ENCODE measurements around the gene CRABP2. TPM values are rescaled to one million over a fixed set of nuclear protein-coding genes. Genes with fewer than 3 reads are reported as not detected.
A peak's percentile ranks its signal among the peaks of the same experiment; 100 is the strongest.

CRABP2 gene
- total and polyA plus RNA-seq, 2 of the 13 experiments (the other 11 are each of a cell fraction or from before 2014, with no cell fraction given), result 0.40 to 0.60 TPM

DNA sequence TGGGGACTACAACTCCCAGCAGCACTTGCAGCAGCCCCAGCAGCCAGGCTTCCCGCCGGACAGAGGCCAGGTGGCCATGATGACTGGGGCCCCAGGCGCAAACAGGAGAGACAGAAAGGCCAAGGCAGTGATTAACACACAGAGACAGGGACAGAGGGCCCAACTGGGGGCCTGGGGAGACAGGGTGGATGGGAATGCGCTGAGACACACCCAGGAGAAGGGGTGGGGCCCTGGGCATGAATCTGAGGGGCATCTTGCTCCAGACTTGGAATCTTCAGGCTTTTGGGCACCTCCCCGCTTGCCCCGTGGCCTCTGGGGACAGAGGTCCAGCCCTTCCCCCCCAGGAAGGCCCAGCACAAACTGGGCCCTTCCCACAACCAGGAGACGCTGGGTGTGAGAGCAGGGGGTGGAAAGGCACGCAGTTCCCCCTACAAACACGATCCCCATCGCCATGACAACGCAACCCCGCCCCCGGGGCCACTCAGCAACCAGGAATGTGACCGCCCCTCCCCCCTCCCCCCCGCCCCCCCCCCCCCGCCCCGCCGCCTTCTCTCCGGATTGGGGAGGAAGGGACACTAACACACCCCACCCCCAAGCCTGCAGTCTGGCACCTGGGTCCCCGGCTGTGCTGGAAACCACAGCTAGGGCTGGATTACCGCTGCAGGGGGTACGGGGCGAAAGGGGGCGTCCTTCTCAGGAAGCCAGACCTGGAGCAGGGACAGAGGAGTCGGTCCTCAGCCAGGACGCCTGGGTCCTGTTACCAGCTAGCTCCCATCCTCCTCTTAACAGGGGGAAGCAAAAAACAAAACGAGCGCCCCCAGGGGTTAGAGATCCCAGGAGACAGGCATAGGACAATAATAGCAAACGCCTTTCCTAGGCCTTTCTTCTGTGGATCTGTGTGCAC, 41.6 kb upstream of the CRABP2 start (continued):
- no peak for TF ChIP-seq ZNF878 (CRISPR knock-in tag; IDR thresholded peaks at IDR 0.05)
- TF ChIP-seq, protein P1, sequence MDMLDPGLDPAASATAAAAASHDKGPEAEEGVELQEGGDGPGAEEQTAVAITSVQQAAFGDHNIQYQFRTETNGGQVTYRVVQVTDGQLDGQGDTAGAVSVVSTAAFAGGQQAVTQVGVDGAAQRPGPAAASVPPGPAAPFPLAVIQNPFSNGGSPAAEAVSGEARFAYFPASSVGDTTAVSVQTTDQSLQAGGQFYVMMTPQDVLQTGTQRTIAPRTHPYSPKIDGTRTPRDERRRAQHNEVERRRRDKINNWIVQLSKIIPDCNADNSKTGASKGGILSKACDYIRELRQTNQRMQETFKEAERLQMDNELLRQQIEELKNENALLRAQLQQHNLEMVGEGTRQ (IDR thresholded peaks at IDR 0.05; ENCODE audit: low read depth, low read length), result no peak
- TF ChIP-seq, protein P1 (CRISPR knock-in tag; IDR thresholded peaks at IDR 0.05; ENCODE audit: borderline replicate concordance), result no peak
- TF ChIP-seq CSRNP2 (CRISPR knock-in tag; conservative IDR thresholded peaks at IDR 0.05; ENCODE audit: low read depth), result no peak
- 0 out of 2 replicates have a peak, but pooled peaks have one; percentile 19 for TF ChIP-seq KMT2B (CRISPR knock-in tag; IDR thresholded peaks at IDR 0.05)
- TF ChIP-seq, protein P2, sequence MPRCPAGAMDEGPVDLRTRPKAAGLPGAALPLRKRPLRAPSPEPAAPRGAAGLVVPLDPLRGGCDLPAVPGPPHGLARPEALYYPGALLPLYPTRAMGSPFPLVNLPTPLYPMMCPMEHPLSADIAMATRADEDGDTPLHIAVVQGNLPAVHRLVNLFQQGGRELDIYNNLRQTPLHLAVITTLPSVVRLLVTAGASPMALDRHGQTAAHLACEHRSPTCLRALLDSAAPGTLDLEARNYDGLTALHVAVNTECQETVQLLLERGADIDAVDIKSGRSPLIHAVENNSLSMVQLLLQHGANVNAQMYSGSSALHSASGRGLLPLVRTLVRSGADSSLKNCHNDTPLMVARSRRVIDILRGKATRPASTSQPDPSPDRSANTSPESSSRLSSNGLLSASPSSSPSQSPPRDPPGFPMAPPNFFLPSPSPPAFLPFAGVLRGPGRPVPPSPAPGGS (CRISPR knock-in tag; IDR thresholded peaks at IDR 0.05), result no peak
- no peak for TF ChIP-seq DR1 (CRISPR knock-in tag; IDR thresholded peaks at IDR 0.05)
- no peak for TF ChIP-seq RNF2 (conservative IDR thresholded peaks at IDR 0.05; ENCODE audit: low read depth)
- no peak for TF ChIP-seq SATB2 (CRISPR knock-in tag; IDR thresholded peaks at IDR 0.05)
- TF ChIP-seq ARHGAP35 (CRISPR knock-in tag; IDR thresholded peaks at IDR 0.05; ENCODE audit: borderline replicate concordance), result no peak
- TF ChIP-seq, protein P3, sequence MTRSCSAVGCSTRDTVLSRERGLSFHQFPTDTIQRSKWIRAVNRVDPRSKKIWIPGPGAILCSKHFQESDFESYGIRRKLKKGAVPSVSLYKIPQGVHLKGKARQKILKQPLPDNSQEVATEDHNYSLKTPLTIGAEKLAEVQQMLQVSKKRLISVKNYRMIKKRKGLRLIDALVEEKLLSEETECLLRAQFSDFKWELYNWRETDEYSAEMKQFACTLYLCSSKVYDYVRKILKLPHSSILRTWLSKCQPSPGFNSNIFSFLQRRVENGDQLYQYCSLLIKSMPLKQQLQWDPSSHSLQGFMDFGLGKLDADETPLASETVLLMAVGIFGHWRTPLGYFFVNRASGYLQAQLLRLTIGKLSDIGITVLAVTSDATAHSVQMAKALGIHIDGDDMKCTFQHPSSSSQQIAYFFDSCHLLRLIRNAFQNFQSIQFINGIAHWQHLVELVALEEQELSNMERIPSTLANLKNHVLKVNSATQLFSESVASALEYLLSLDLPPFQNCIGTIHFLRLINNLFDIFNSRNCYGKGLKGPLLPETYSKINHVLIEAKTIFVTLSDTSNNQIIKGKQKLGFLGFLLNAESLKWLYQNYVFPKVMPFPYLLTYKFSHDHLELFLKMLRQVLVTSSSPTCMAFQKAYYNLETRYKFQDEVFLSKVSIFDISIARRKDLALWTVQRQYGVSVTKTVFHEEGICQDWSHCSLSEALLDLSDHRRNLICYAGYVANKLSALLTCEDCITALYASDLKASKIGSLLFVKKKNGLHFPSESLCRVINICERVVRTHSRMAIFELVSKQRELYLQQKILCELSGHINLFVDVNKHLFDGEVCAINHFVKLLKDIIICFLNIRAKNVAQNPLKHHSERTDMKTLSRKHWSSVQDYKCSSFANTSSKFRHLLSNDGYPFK (CRISPR knock-in tag; IDR thresholded peaks at IDR 0.05; ENCODE audit: borderline replicate concordance), result no peak
- no peak for TF ChIP-seq ZNF235 (CRISPR knock-in tag; IDR thresholded peaks at IDR 0.05; ENCODE audit: borderline replicate concordance)
- no peak for TF ChIP-seq FIP1L1 (IDR thresholded peaks at IDR 0.05; ENCODE audit: borderline replicate concordance, insufficient read depth, low read depth, low read length)
- TF ChIP-seq NBN (conservative IDR thresholded peaks at IDR 0.05), result no peak
- no peak for TF ChIP-seq ZNF160 (CRISPR knock-in tag; IDR thresholded peaks at IDR 0.05)
- TF ChIP-seq MBD4 (IDR thresholded peaks at IDR 0.05; ENCODE audit: borderline replicate concordance, low read length), result no peak
- no peak for TF ChIP-seq ZNF101 (CRISPR knock-in tag; IDR thresholded peaks at IDR 0.05; ENCODE audit: borderline replicate concordance, low read depth)
- no peak for TF ChIP-seq BRCA1 (CRISPR knock-in tag; IDR thresholded peaks at IDR 0.05)
